SJSA1 (cell line): Measurements from ENCODE around the gene ANKRD33B. TPM values are rescaled to one million over a fixed set of nuclear protein-coding genes. Genes with fewer than 3 reads are reported as not detected.
"Not testable (repeated sequence)": the region's sequence is repeated elsewhere in the genome, so short reads cannot be mapped to it uniquely, and the experiment has no call there.

Experiments
- DNase-seq, 2 experiments: peaks; one replicate each; pipeline ENCODE4 v3.0.0-alpha.2; 2015 to 2020; ENCODE audit warnings: low spot score in 2 of 2, low read depth in 1 of 2
- H3K27ac ChIP-seq: fragments of 250-450 bp; sonication (Bioruptor Pico); 2 replicates; pipeline ENCODE4 v1.5.1; 2020; ENCODE audit warnings: mild to moderate bottlenecking, moderate library complexity
- H3K27me3 ChIP-seq: fragments of 250-450 bp; sonication (Bioruptor Pico); replicated peaks from 2 replicates; pipeline ENCODE4 v1.5.1; 2020; ENCODE audit warnings: mild to moderate bottlenecking, moderate library complexity
- H3K36me3 ChIP-seq: fragments of 250-450 bp; sonication (Bioruptor Pico); 2 replicates; pipeline ENCODE4 v1.5.1; 2020; ENCODE audit warnings: mild to moderate bottlenecking
- H3K4me1 ChIP-seq: fragments of 250-450 bp; sonication (Bioruptor Pico); replicated peaks from 2 replicates; pipeline ENCODE4 v1.6.1; 2021; ENCODE audit warnings: mild to moderate bottlenecking
- H3K4me3 ChIP-seq: fragments of 250-450 bp; sonication (Bioruptor Pico); 2 replicates; pipeline ENCODE4 v1.5.1; 2020; ENCODE audit warnings: mild to moderate bottlenecking
- H3K9me3 ChIP-seq: fragments of 250-450 bp; sonication (Bioruptor Pico); replicated peaks from 2 replicates; pipeline ENCODE4 v1.5.1; 2020; ENCODE audit warnings: mild to moderate bottlenecking
- total RNA-seq: library from RNA; depleted of rRNA; stranded (reverse); fragments of >200 nt; shearing (Covaris generic); gene quantifications from 2 replicates; pipeline ENCODE4 v1.2.3, GENCODE V29; 2014

Gene ANKRD33B
- total RNA-seq, 1 experiment from 2014 or later: 10.3 TPM

GRCh38 chr5:10572451-10572850 lies 8.6 kb downstream of the ANKRD33B start:
- peaks cover 9% of the 10 kb centered on the region for H3K36me3 ChIP-seq
- no peak overlapping the region for H3K4me3 ChIP-seq
- DNase-seq: peak in 1 of 2 experiments; percentile 39
- no peak overlapping the region for H3K27ac ChIP-seq
- peaks cover 35% of the 10 kb centered on the region for H3K4me1 ChIP-seq
- H3K27me3 ChIP-seq: no peaks in the 10 kb centered on the region
- H3K9me3 ChIP-seq: no peaks in the 10 kb centered on the region

GRCh38 chr5:10573487-10574145 lies 9.7 kb downstream of the ANKRD33B start:
- Histone ChIP-seq H3K9me3 (no peaks in the 10 kb centered on the region), H3K36me3 (peaks cover 9% of the 10 kb centered on the region), H3K4me3 (no peak overlapping the region), H3K27me3 (no peaks in the 10 kb centered on the region), H3K4me1 (peaks cover 37% of the 10 kb centered on the region), H3K27ac (no peak overlapping the region)
- DNase-seq: peak in 1 of 2 experiments; percentile 32

GRCh38 chr5:10574879-10575278 lies 11.0 kb downstream of the ANKRD33B start:
- H3K9me3 ChIP-seq, H3K27ac ChIP-seq, H3K4me3 ChIP-seq, H3K36me3 ChIP-seq, H3K27me3 ChIP-seq, DNase-seq: not testable (repeated sequence)
- peaks cover 37% of the 10 kb centered on the region for H3K4me1 ChIP-seq

GRCh38 chr5:10576121-10576789 lies 12.4 kb downstream of the ANKRD33B start:
- H3K27ac ChIP-seq: peak overlapping the region; percentile 12; the same call in 1 of the 2 replicates
- peak in 1 of 2 experiments; percentile 22 for DNase-seq

GRCh38 chr5:10576790-10577189 lies 12.9 kb downstream of the ANKRD33B start:
- peaks cover 9% of the 10 kb centered on the region for H3K36me3 ChIP-seq
- no peaks in the 10 kb centered on the region for H3K9me3 ChIP-seq
- H3K4me3 ChIP-seq: no peak overlapping the region
- H3K27ac ChIP-seq: peak overlapping the region; percentile 81
- peaks cover 53% of the 10 kb centered on the region for H3K4me1 ChIP-seq
- H3K27me3 ChIP-seq: no peaks in the 10 kb centered on the region
- DNase-seq: peak in 1 of 2 experiments; percentile 42

More at GRCh38 chr5:10576121-10576789, 12.4 kb downstream of the ANKRD33B start:
- Histone ChIP-seq H3K36me3 (peaks cover 9% of the 10 kb centered on the region), H3K9me3 (no peaks in the 10 kb centered on the region), H3K4me3 (no peak overlapping the region), H3K4me1 (peaks cover 48% of the 10 kb centered on the region), H3K27me3 (no peaks in the 10 kb centered on the region)

- Histone ChIP-seq H3K27me3 (no peaks in the 10 kb centered on the region), H3K36me3 (peaks cover 5% of the 10 kb centered on the region), H3K9me3 (no peaks in the 10 kb centered on the region), H3K27ac (peak overlapping the region; percentile 81), H3K4me1 (peaks cover 55% of the 10 kb centered on the region), H3K4me3 (no peak overlapping the region)
- DNase-seq: peak; percentile 70 to 89
These were observed 13.8 kb downstream of the ANKRD33B start for GRCh38 chr5:10577371-10578292.

- H3K27me3 ChIP-seq: no peaks in the 10 kb centered on the region
- no peaks in the 10 kb centered on the region for H3K9me3 ChIP-seq
- H3K27ac ChIP-seq: peak overlapping the region; percentile 81
- peaks cover 5% of the 10 kb centered on the region for H3K36me3 ChIP-seq
- peaks cover 55% of the 10 kb centered on the region for H3K4me1 ChIP-seq
- peak in 1 of 2 experiments; percentile 41 for DNase-seq
- no peak overlapping the region for H3K4me3 ChIP-seq
These were observed 14.4 kb downstream of the ANKRD33B start for GRCh38 chr5:10578293-10578665.

GRCh38 chr5:10578869-10579268 lies 15.0 kb downstream of the ANKRD33B start:
- Histone ChIP-seq H3K27ac (no peak overlapping the region), H3K4me3 (no peak overlapping the region), H3K4me1 (peaks cover 55% of the 10 kb centered on the region), H3K36me3 (peaks cover 2% of the 10 kb centered on the region), H3K9me3 (no peaks in the 10 kb centered on the region), H3K27me3 (no peaks in the 10 kb centered on the region)
- DNase-seq: peak in 1 of 2 experiments; percentile 31

- no peak overlapping the region for H3K27ac ChIP-seq
- H3K4me1 ChIP-seq: peaks cover 55% of the 10 kb centered on the region
- H3K27me3 ChIP-seq: no peaks in the 10 kb centered on the region
- H3K9me3 ChIP-seq: no peaks in the 10 kb centered on the region
- peak; percentile 55 to 58 for DNase-seq
- H3K4me3 ChIP-seq: no peak overlapping the region
- peaks cover 4% of the 10 kb centered on the region; the same call in 1 of the 2 replicates for H3K36me3 ChIP-seq
These were observed 16.0 kb downstream of the ANKRD33B start for GRCh38 chr5:10579536-10580521.

GRCh38 chr5:10580531-10581423 lies 16.9 kb downstream of the ANKRD33B start:
- no peaks in the 10 kb centered on the region for H3K9me3 ChIP-seq
- peaks cover 55% of the 10 kb centered on the region for H3K4me1 ChIP-seq
- H3K36me3 ChIP-seq: peaks cover 4% of the 10 kb centered on the region; the same call in 1 of the 2 replicates
- no peaks in the 10 kb centered on the region for H3K27me3 ChIP-seq
- peak in 1 of 2 experiments; percentile 39 for DNase-seq
- no peak overlapping the region for H3K4me3 ChIP-seq
- H3K27ac ChIP-seq: peak overlapping the region; percentile 31

GRCh38 chr5:10581424-10581748 lies 17.5 kb downstream of the ANKRD33B start:
- Histone ChIP-seq H3K4me3 (no peak overlapping the region), H3K36me3 (peaks cover 4% of the 10 kb centered on the region; the same call in 1 of the 2 replicates), H3K9me3 (no peaks in the 10 kb centered on the region), H3K27ac (no peak overlapping the region), H3K27me3 (no peaks in the 10 kb centered on the region), H3K4me1 (peaks cover 51% of the 10 kb centered on the region)
- no peak for DNase-seq
